ENCODE data around the gene DPEP2.
"Not testable (repeated sequence)": the region's sequence is repeated elsewhere in the genome, so short reads cannot be mapped to it uniquely, and the experiment has no call there.

Gene DPEP2, protein sequence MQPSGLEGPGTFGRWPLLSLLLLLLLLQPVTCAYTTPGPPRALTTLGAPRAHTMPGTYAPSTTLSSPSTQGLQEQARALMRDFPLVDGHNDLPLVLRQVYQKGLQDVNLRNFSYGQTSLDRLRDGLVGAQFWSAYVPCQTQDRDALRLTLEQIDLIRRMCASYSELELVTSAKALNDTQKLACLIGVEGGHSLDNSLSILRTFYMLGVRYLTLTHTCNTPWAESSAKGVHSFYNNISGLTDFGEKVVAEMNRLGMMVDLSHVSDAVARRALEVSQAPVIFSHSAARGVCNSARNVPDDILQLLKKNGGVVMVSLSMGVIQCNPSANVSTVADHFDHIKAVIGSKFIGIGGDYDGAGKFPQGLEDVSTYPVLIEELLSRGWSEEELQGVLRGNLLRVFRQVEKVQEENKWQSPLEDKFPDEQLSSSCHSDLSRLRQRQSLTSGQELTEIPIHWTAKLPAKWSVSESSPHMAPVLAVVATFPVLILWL

DNA sequence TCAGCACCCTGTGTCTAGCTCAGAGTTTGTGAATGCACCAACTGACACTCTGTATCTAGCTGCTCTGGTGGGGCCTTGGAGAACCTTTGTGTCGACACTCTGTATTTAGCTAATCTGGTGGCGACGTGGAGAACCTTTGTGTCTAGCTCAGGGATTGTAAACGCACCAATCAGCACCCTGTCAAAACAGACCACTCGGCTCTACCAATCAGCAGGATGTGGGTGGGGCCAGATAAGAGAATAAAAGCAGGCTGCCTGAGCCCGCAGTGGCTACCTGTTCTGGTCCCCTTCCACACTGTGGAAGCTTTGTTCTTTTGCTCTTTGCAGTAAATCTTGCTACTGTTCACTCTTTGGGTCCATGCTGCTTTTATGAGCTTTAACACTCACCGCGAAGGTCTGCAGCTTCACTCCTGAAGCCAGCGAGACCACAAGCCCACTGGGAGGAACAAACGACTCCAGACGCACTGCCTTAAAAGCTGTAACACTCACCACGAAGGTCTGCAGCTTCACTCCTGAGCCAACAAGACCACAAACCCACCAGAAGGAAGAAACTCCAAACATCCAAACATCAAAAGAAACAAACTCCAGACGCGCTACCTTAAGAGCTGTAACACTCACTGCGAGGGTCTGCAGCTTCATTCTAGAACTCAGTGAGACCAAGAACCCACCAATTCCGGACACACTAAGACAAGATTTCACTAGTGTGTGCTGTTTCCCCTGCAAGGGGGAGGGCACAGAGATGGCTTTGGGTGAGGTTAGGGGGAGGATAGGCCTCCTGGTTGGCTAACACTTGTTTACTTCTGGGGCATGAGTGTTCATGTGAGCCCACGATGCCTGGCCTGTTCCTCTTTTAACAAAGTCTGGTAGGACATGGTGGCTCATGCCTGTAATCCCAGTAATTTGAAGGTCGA lies at the start of gene DPEP2:
TSS of gene DPEP2 (minus strand) at position 706 of the 910 bp plus-strand sequence. CDS start 6,272 bp downstream, outside the sequence.
- peak; percentile 82 for DNase-seq

DNA sequence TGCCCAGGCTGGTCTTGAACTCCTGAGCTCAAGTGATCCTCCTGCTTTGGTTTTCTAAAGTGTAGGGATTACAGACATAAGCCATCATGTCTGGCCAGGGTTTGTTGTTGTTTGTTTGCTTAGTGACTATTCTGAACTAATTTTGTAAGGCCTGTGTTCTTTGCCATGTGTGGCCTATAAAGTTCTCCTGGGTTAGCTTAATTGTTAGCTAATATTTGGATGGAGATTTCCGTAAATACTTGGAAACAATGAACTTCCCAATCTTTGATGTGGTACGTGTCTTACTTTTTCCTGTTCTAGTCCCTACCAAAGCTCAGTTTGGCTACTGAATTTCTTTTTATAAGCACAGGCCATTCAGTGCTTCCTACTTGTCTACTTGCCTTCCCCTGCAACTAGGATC lies 48.7 kb upstream of the DPEP2 start:
- DNase-seq: no peak

DNA sequence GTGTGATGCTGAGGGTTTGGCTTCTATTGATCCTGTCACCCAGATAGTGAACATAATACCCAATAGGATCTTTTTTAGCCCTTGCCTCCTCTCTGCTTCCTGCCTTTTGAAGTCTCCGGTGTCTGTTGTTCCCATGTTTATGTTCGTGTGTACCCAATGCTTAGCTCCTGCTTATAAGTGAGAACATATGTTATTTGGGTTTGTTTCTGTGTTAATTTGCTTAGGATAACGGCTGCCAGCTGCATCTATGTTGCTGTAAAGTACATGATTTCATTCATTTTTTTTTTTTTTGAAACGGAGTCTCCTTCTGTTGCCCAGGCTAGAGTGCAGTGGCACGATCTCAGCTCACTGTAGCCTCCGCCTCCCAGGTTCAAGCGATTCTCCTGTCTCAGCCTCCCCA lies 46.8 kb upstream of the DPEP2 start:
- DNase-seq: no peak

DNA sequence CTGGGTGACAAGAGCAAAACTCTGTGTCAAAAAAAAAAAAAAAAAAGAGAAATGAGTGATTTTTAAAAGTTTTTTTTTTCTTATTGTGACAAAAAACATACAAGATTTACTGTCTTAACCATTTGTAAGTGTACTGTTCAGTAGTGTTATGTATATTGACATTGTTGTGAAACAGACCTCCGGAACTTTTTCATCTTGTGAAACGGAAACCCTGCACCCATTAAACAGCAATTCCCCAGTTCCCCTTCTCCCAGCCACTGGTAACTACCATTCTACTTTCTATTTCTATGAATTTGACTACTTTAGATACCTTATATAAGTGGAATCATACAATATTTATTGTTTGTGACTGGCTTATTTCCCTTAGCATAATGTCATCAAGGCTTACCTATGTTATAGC lies 42.5 kb upstream of the DPEP2 start:
- DNase-seq: peak; percentile 80

DNA sequence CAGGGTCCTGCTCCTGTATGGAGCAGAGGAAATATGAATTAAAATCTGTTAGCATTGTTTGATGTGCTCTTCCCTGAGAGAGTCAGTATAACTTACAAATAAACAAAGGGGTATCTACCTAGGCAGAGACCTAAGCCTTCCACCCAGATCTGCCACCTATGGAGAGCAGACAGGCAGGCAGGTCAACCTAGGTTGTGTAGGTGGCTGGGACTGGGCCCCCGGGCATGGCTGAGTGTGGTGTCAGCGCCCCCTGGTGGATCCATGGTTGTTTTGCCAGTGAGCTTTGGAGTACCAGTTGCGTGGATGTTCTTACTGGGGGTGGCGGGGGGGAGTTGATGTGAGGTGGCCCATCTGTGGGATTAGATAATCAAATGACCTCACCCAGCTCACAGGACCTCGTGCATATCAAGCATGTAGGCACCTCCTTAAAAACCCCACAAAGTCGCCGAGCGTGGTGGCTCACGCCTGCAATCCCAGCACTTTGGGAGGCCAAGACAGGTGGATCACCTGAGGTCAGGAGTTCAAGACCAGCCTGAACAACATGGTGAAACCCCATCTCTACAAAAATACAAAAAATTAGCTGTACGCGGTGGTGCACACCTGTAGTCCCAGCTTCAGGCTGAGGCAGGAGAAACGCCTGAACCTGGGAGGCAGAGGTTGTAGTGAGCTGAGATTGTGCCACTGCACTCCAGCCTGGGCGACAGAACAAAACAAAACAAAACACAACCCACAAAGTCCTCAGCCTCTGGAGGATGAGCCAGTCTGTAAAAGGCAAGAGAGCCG lies 41.4 kb upstream of the DPEP2 start:
- peak; percentile 77 for DNase-seq

DNA sequence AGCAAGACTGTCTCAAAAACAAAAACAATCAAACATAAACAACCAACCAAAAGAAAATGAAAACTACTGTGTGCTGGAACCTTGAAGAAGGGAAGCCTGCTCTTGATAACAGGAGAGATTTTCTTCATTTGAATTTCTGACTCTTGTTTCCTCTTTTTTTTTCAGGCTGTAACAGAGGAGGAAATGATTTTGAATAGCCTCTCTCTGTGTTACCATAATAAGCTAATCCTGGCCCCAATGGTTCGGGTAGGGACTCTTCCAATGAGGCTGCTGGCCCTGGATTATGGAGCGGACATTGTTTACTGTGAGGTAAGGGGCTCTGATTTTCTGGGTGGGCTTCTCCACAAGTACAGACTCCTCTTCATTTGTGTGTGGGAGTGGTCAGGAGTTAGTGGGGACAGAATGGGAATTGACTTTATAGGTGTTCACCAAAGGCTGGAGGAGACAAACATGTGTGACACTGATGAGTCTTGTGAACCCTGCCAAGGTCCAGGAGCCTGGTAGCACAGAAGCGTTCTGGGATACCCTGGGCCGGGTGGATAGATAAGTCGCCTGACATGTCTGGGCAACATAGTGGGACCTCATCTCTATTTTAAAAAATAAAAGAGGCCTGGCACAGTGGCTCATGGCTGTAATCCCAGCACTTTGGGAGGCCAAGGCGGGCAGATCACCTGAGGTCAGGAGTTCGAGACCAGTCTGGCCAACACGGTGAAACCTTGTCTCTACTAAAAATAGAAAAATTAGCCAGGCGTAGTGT lies 38.7 kb upstream of the DPEP2 start:
- no peak for DNase-seq

DNA sequence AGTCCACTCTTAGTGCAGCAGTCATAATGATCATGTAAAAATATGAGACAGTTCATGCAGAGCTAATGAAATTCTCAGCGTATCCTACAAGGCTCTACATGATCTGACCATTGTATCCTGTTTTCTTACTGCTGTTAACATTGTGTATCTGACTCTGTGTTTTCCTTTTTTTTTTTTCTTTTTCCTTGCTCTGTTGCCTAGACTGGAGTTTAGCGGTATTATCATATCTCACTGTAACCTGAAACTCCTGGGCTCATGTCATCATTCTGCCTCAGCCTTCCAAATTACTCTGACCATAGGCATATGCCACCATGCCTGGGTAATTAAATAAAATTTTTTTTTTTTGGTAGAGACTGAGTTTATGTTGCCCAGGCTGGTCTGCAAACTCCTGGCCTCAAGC lies 35.9 kb upstream of the DPEP2 start:
- DNase-seq: no peak

DNA sequence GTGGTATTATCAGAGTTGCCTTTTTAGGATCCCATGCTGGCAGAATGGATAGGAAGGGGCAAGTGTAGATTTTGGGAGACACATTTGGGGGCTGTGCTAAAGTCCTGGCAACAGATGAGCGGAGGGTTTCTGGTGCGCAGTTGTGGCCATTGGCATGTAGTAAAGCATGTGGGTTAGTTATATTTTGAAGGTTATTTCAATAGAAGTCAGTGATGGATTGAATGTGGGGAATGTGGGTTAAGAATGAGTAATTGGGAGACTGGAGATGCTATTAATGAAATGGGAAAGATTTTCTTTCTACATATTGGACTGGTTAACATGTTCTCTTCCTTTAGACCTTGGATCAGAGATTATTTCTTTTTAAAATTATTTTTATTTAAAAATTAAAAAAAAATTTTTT lies 33.8 kb upstream of the DPEP2 start:
- no peak for DNase-seq

DNA sequence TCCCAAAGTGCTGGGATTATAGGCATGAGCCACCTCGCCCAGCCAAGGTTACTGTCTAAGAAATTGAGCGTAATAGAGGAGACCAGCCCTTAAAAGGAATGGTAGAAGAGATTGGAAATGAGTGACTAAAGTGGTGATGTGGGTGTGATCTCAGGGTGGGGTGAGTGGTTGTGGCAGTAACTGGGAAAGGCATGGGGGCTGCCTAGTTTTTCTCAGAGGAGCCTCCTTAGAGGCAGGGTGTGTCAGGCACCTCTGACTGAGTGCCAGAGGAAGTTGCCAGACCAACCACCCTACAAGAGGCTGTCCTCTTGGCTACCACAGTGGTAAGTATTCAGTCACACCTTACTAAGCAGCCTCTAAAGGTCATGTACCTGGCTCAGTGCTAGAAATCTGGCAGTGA lies 32.7 kb upstream of the DPEP2 start:
- no peak for DNase-seq

DNA sequence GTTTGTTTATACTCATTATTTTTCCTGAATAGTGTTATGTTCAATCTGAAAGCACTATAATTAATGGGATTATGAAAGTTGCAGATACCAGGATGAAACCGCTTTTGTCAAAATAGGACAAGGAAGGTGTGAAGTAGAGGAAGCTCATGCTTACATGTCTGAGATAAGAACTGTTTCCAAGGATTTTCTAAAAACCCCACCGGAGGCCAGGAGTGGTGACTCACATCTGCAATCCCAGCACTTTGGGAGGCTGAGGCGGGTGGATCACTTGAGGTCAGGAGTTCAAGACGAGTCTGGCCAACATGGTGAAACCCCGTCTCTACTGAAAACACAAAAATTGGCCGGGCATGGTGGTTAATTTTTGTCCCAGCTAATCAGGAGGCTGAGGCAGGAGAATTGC lies 30.8 kb upstream of the DPEP2 start:
- DNase-seq: not testable (repeated sequence)

DNA sequence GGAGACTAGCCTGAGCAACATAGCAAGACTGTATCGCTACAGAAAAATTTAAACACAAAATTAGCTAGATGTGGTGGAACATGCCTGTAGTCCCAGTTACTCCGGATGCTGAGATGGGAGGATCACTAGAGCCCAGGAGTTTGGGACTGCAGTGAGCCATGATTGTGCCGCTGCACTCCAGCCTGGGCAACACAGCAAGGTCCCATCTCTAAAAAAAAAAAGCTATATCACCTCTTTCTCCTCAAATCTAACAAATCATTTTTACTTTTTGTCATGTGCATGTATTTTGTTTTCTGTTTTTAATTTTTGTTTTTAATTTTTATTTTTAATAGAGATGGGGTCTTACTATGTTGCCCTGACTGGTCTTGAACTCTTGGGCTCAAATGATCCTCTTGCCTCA lies 29.7 kb upstream of the DPEP2 start:
- DNase-seq: no peak

DNA sequence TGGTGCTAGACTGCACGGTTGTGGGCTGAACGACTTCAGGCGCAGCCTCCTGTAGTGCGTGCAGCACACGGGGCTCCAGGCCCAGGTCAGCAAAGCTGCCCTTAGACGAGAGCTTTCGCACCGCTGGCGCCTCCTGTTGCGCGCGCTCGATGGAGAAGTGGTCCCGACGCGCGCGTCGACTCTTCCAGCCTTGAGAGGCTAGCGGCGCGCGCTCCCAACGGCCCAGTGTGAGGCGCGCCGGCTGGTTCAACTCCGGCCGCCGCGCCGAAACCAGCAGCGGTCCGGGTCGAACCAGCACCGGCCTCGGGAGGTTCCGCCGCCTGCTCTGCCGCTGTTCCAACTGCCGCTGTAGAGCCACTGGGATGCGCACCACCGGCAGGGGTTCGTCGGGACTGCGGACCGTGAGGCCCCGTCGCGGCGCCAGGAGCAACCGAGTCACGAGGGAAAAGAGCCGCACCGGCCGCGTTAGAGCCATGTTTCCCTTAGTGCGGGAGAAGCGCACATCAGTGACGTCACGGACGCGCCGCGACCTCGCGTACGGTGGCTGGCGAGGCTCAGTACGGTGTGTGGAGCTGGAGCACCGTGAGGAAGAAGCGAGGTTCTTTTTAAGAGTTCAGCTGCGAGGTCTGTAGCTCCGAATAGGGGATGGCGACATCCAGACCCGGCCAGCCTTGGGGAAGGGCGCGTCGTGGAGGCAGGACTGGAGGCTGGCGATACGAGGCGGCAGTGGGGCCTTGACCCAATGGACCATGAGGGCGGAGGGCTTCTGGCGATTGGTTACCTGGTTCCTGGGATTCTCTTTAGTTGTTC lies 23.6 kb upstream of the DPEP2 start, which contains the start of the genes DDX28 and DUS2:
TSS of gene DDX28 (minus strand) at position 505 of the 810 bp plus-strand sequence. CDS start at position 475, 30 bp downstream.
TSS of gene DUS2 (plus strand) at position 557 of the 810 bp plus-strand sequence. CDS start 14,740 bp downstream, outside the sequence.
- peak; percentile 96 for DNase-seq

DNA sequence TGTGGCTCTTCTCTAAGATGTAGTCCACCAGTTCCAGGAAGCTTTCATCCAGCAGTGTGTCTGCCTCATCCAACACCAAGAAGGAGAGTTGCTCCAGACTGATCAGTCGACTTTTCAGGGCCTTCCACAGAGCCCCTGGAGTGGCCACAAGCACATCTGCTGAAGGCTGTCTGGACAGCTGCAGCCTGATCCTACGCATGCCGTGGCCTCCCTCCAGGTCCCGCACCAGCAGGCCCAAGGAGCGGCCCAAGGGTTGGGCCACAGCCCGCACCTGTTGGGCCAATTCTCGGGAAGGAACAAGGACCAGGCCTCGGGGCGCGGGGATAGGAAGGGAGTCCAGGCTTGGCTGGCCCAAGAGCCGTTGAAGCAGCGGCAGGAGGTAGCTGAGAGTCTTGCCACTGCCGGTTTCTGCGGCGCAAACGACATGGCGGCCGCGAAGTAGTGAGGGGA lies 23.0 kb upstream of the DPEP2 start:
- DNase-seq: no peak

DNA sequence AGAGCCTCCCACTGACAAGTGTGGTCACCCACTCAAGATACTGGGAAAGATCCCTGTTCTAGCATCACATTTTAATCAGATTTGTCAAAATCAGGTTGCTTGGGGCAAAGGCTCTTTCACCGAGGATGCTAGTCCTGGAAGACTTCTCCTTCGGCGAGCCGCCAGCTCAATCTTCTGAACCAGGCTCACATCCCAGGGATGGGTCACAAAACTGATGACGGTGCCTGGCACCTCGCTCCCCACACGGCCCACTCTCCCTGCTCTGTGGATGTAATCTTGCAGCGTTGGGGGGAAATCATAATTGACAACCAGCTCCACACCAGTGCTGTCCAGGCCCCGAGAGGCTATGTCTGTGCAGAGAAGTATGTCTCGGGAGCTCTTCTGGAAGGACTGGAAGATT lies 22.2 kb upstream of the DPEP2 start:
- no peak for DNase-seq

DNA sequence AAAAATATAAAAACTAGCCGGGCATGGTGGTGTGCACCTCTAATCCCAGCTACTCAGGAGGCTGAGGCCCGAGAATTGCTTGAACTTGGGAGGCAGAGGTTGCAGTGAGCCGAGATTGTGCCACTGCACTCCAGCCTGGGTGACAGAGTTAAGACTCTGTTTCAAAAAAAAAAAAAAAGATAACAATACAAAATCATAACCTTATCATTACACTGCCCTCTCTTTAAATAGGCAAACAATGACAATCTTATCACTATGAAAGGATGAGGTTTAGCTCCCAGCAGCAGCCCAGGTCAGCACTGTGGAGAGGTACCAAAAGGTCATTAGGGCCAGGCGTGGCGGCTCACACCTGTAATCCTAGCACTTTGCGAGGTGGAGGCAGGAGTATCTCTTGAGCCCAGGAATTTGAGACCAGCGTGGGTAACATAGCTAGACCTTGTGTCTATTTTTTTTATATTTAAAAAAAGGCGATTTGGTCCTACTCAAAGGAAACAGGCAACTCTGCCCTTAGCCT lies 19.9 kb upstream of the DPEP2 start:
- DNase-seq: no peak

DNA sequence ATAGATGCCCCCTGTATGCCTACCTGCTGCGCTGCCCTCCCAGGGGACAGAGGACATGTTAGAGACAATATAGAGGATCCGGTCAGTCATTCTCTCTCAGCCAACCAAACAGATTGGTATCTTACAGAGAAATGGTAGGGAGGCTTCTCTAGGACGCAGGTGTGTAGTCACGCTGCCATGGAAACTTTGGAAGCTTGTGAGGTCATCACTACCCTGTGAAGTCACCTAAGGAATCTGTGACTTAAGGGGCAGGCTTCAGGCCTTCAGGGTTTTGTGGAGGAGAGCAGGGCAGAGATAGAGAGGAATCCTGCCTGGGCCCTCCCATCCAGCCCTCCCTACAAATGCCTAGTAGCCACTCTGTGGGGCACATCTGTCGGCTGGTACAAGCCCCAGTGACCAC lies 16.4 kb upstream of the DPEP2 start, which contains the start of gene DPEP2NB:
TSS of gene DPEP2NB (minus strand) at position 231 of the 400 bp plus-strand sequence. CDS start at position 90, 141 bp downstream.
- DNase-seq: no peak

DNA sequence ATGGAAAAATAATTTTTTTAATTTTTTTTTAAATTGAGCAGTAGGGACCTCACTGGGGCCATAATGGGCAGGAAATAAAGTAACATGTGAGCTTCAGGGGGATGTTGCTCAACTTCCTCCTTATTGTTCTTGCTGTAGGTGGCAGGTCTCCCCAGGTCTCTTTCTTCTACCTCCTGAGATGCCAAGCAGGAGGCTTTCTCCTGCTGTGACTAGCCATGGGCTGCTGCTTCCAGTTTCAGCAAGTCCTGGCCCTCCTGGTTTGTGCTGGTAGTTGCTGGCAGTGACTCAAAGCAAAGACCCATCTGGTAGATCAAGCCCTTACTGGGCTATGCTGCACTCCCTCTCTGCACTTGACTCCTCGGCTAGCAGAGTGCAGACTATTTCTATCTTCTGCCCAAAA lies 14.2 kb upstream of the DPEP2 start:
- DNase-seq: no peak

DNA sequence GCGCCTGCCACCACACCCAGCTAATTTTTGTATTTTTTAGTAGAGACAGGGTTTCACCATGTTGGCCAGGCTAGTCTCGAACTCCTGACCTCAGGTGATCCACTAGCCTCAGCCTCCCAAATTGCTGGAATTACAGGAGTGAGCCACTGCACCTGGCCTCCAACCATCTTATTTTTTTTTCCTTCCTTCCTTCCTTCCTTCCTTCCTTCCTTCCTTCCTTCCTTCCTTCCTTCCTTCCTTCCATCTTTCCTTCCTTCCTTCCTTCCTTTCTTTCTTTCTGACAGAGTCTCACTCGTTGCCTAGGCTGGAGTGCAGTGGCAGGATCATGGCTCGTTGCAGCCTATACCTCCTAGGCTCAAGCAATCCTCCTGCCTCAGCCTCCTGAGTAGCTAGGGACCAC lies 10.6 kb upstream of the DPEP2 start:
- not testable (repeated sequence) for DNase-seq

DNA sequence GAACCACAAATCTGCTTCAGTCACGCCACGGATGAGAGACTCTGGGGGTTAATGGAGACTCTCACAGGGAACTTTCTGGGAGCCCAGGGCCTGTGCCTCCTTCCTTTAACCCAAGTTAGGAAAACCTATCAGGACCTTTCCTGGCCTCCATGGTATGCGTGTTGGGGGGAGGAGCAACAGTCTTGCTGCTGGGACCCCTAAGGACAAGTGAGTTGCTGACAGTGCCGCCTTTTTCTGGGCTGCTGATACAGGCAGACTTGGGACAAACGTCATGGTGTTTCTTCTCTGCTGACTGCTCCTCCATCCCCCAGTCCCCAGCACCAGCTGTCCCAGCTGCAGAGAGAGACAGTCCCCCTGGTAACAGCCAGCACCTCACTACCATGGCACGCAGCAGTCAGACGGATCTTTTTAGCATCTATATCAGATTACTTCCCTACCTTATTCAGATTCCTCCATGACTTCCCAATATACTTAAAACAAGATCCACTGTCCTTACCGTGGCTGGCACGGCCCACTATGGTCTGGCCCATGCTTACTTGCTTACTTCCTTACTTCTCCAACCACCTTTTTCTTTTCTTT lies 10.0 kb upstream of the DPEP2 start:
- DNase-seq: no peak

DNA sequence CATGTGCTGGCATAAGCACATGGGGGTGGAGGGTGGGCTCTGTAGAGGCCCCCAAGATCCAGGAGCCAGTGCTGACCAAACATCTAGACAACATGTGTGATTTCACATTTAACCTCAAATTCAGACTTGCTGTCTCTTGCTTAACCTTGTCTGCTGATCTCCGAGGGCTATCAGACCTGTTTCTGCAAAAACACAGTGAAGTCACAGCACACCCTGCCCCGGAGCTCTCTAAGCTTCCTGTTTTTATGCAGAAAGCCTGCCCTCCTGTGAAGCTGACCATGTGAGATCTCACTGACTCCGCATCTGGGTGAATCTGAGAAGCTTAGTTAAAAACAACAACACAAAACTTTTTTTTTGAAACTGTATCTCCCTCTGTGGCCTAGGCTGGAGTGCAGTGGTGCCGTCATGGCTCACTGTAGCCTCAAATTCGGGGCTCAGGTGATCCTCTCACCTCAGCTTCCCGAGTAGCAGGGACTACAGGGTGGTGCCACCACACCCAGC lies 6.6 kb upstream of the DPEP2 start:
- peak; percentile 88 for DNase-seq
